HG02852 (cell line): ENCODE results near the gene PSME3IP1.

Experiments
- ATAC-seq: cut with Tn5 transposase; IDR thresholded peaks from one replicate; pipeline ENCODE4 v1.9.1; 2021; ENCODE audit warnings: mild to moderate bottlenecking, moderate library complexity; ENCODE audit not compliant: unreplicated experiment

The PSME3IP1 gene

DNA sequence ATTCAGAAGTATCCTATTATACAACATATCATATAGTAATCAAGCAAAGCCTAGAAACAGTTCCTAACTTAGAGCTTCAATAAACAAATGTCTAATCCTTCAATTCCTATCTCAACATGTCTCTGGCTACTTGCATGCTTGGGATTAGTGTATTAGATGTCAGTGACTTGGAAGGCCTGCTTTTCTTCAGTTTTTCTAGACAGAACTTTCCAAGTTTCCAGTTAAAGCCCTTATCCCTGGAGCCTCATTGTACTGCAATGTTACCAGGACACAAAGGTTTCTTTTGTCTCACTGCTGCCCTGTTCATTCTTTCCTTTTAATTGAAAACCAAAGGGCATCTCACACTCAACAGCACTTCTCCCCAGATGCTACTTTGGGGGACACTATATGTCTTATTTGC, 16.5 kb downstream of the PSME3IP1 start:
- no peak for ATAC-seq

DNA sequence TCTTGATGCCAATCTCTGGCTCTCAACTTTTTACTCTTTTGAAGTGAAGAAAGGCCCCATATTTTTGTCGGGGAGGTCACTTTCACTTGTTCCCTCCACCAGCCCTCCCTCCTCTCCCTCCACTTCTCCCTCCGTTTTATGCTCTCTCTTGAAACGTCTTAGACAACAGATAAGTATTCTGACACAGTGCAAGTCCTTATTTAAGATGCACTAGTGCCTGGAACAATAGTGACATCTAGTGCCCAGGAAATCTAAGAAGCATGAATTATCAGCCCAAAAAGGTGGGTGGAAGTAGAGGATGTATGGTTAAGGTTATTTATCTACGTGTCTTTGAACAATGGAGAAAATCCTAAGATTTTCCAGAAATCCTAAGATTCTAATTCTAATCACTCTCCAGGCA, 17.9 kb downstream of the PSME3IP1 start:
- no peak for ATAC-seq

DNA sequence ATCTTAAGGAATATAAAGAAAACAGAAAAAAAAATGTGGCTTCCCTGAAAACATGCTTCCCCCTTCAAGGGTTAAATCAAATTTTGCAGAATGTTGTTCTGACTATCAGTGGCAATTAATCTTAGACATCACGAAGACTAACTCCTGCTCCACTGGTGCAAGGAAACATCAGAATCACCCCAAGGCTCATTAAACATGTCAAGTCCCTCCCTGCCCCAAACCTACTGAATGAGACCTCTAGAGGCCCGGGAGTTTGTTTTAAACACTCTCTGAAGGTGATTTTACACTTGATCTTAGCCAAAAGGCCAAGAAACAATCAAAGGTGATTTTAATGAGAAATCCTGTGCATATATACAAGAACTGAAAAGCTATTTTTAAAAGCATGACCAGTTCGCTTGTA, 18.3 kb downstream of the PSME3IP1 start:
- no peak for ATAC-seq

DNA sequence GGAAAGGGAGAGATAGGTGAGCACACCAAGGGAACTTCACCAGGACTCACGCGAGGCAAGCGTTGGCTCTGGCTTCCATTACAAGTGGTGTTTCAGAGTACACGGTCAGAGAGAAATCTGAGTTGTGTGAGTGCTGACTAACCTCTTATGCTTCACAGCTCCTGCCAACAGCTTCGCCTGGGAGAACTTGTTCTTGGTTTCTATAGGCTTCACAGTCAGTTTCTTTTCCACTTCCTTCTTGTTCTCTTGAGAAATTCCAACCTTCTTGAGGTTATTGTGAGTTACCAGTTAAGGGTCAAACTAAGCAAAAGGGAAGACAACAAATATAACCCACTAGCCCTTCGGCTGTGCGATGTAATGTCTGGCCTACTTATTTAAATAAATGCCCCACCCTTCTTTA, 18.9 kb downstream of the PSME3IP1 start:
- no peak for ATAC-seq

DNA sequence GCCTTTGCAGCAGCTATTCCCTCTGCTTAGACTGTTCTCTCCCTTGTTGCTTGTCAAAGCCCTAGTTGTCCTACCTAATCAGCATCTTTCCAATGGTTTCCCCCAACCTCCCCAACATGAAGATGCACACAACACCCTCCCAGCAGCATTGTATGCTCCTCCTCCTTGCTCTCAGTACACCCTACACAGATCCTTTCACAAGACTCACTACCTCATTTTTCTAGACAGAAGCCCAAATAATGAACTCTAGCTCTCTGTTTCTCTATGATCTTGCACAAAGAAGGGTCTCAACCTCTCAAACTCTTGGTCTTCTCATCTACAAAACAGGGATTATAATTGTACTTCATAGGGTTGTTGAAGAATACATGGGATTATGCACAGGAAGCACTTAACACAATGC, 19.4 kb downstream of the PSME3IP1 start:
- no peak for ATAC-seq

DNA sequence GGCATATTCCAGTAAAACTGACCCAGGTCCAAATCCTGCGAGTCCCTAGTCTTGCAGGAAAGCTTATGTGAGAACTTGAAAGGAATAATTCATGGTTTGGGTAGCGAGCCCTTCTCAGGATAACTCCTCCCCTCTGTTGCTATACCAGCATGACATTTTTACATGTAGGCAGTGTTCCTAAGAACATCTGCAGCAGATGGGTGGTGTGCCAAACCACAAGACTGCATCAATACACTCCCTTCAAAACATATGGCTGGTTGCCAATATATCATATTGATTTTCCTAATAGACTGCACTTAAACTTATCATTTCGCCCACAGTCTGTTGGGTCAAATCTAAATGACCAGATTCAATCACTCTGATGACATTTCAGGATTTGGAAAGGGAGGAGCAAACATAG, 19.9 kb downstream of the PSME3IP1 start:
- ATAC-seq = no peak

DNA sequence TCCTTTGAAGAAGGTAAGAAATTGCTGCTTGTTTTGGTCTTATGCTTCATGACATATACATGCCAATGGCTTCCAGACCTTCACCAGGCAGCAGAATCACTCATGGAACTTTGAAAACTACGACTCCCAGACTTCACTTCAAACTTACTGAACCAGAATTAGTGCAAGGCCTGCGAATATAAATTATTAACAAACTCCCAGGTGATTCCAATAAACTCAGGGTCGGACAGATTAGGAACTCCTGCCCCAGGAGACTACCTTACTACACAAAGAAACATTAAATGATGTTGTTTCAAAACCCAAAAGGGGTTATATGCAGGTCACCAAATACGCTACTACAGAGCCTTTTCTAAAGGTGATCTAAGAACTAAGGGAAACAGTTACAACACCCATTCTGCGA, 20.4 kb downstream of the PSME3IP1 start:
- ATAC-seq = no peak

DNA sequence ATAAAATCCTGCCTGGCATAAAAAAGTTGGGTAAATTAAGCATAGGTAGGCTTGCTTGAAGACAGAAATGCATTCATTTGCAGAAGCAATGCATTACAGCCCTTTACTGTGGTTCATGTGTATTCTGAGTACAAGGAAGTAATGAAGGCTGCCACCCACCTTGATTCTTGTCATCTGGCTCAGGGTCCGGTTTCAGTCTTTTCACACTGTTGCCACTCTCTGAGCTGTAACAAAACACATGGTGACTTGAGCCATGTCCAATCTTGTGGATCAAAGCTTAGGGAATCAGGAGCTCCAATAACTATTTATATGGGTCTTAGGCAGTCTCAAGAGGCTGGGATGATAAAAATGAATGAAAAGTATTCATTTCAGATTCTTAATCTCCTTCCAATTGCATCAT, 22.0 kb downstream of the PSME3IP1 start:
- no peak for ATAC-seq

DNA sequence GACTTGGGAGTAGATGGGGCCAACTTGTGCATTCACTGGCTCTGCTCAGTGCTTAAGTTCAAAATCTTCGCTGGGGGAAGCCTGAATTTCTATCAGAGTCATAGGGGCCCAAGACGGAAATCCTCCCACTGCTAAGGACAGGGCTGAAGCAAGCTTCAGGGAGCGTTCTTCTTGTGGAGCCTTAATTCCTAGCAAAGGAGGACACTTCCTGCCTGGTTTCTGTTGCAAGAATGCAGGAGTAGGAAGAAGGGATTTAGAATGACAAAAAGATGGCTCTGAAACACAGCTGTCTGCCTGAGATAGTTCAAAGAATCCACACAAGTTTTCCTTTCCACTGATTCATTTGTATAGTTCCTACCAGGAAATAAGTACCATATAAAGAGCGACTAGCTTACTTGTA, 26.4 kb downstream of the PSME3IP1 start:
- ATAC-seq = no peak

DNA sequence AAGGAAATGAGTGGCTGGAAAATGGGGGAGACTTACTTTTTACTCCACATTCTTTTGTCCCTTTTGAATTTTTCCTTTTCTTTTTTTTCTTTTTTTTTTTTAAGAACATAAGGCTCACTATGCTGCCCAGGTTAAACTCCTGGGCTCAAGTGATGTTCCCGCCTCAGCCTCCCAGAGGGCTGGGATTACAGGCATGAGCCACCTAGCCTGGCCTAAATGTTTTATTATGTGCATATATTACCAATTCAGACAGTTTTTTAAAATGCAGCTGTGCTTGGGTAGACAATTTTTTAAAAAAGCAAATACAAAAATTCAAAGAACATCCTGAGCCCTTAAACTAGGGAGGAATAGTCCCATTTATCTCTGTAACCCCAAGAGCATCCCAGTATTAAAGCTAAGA, 28.3 kb downstream of the PSME3IP1 start:
- no peak for ATAC-seq

DNA sequence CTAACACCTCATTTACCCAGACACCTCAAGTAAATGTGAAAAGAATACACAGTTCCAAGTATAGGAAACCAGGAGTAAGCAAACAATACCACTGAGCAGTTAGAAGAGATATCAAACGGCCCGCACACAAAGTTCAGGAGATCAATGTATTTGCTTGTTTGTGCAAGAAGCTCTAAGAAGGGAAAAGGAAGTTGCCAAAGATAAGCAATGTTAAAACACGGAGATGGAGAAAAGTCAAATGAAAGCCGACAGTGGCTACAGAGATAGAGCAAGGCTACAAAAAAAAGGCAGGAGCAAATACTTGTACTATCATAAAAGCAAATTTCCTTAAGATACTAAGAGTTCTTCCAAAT, 29.5 kb downstream of the PSME3IP1 start:
- ATAC-seq = no peak

DNA sequence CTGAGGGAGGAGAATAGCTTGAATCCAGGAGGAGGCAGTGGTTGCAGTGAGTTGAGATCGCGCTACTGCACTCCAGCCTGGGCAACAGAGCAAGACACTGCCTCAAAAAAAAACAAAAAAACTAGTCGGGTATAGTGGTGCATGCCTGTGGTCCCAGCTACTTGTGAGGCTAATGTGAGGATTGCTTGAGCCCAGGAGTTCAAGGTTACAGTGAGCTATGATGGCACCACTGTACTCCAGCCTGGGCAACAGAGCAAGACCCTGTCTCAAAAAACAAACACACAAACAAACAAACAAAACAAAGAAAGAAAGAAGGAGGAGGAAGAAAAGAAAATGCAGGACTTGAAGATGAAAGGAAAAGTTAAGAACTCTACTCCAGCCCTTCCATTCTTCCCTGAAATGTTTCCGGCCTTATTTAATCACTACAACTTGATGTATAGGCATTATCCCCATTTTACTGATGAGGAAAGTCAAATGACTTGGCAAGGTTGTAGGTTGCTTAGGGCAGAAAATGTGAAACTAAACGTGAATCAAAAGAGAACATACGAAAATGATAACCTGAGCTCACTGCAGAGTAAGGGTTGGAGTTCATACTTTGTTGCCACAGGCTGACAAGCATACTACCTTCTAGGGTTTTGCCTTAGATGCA, 30.0 kb downstream of the PSME3IP1 start:
- ATAC-seq = no peak

DNA sequence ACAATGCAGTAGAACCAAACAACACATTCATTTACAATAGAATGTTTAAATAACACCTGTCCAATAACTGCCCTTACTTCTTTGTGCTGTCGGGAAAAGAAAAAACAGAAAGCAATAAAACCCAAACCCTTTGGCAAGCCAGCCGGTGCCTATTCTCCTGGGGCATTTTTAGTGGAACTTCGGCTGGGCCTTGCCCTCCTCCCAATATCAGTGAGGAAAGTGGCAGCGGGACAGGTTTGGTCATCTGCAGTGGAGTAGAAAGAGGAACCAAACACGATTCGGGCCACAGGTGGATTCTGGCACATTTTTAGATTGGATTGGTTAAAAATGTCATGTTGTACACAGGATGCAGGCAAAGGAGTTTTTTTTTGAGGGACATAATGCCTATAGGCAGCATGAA, 32.0 kb downstream of the PSME3IP1 start:
- no peak for ATAC-seq

DNA sequence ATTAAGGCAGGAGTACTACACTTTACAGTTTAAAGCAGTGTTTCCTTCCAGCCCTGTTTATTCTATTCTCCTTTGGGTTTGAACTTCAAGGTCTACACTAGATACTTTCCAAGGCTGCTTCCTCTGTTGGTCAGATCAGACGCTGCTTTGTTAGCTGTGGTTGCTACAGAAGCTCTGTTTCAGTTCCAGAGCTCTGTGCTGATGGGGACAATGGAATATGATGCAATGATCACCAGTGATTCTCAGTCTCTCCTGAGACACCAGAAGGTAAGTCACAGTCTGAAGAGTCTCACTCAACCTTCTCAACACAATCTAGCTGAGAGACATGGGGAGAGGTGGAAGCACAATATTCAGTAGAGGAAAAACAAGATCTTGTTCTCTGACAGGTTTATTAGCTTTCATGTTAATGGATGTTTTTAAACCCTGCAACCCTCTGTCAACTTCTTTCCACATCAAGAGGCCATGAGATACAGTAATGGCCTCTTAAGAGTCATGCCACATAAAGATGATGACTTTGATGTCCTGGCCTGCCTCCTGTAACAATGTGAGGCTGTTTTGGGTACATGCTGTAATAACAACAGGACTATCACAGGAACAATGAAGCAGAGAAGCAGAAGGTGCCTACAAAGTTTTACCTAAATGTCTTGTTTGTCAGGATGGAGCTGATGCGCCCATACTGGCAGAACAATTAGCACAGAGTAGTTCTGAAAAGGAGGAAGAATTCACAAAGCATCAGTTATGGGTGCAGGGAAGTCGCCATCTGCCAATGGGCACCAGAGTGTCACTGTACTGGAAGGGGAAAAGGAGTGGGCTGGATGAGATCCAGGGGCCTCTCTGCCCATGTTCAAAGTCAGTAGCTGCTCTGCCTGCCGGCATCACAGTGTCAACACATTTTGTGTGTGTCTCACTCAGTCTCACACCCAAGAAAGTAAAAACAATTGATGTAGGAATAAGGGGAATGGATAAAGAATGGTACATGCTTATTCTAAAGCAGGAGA, 33.4 kb downstream of the PSME3IP1 start:
- no peak for ATAC-seq

DNA sequence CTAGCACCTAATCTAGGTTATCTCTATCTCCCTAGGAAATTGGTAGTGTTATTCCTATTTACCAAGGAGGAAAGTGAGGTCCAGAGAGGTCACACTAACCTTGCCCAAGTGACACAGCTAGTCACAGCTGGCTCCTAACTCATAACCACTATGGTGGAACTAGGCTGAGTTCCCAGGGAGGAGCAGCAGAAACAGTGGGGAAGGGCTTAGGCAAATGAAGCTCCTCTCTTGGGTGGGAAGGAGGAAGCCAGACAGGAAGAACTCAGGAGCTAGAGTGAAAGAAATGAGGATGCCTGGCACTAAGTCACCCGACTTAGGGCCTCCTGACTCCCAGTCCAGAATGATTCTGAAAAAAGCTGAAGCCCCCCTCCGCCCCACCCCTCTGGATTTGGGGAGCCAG, 34.5 kb downstream of the PSME3IP1 start:
- no peak for ATAC-seq

DNA sequence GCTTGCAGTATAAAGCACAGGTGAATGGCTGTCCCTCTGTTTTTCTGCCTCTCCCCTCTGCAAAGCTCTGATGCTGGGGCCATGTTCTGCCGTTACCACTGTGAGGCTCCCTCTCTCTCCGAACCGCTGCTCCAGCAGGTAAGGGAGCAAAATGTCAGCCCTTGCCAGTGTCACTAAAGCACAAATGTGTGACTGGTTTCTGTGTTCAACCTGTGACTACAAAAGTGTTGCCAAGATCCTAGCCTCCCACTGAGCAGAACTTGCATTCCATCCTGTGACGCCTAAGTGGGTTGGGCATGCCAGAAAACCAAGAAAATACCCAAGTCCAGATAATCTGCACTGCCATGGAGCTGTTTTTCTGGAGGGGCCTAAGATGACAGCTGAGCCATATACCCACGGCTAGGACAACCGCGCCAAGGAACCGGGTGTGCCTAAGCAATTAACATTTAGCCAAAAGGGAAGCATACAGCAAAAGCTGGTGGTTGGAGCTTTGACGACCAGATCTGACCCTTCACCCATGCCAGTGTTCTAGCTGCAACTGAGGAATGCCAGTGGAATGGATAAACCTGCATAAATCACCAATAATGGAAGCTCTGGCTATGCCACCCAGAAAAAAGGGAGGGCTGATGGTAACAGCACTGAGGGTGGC, 35.0 kb downstream of the PSME3IP1 start:
- no peak for ATAC-seq

DNA sequence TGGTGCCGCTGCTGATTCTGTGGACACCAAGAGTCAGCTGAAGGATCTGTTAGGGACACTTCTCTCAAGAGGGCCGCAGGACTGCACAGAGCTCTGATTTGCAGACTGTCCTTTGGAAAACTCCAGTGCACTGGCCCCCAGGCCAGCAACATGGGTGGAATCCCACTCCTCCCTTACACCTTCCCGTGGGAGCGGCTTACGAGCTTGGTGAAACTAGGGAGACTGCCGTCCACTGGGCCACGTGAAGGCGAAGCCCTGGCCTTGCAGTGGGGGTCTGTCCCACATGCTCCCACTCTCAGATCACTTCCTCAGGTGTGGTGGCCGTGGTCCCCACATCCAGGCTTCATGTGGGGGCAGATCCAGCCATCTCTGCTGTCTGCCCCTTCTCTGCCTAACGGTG, 36.4 kb downstream of the PSME3IP1 start:
- no peak for ATAC-seq

DNA sequence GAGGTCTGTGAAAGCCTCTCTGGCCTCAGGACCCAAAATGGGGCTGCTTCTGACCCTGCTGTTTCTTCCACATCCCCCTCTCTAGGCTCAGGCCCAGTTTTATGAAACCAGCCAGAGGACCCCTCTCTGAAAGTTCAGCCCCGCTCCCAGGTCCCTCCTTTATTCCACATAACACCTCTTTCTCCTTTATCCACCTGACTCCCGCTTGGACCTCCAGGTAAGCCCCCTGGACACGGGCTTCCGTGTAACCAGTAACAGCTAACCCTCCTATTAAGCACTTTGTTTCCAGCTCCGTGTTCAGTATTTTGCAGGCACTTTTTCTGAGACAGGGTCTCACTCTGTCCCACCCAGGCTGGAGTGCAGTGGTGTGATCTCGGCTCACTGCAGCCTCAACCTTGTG, 37.4 kb downstream of the PSME3IP1 start:
- no peak for ATAC-seq

DNA sequence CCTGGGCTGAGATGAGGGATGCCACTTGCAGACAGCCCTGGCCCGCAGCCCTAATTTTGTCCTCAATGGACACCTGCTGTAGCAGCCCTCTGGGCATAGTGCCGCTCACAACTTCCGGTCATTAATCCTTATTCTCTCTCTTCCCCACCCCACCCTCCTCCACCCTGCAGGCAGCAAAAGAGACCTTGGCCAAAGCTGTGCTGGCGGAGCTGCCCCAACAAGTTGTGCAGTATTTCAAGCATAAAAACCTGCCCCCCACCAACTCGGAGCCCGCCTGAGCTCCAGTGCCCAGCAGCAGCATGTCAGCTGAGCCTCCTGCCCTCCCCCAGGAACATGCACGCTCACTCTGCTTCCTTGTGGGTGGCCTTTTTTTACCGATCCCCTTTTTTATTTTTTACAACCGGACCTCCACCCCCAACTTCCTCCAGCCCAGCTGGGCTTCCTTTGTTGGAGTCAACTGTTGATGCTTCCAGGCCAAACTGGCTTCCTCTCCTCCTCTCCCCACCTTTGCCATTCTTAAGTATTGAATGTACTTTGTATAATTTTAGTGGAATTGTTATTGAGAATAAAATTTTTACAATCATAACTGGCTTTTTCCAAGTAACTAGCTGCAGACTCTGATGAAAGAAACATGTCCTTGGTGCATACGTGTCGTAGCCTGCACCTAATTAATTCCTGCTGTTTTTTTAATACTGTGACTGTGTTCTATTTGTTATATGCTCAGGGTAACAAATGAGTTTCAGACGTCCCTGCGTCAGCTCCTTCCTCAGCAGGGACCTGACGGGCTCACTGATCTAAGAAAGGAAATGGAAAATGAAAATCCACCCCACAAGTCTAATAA, 38.2 kb downstream of the PSME3IP1 start:
- ATAC-seq = no peak

DNA sequence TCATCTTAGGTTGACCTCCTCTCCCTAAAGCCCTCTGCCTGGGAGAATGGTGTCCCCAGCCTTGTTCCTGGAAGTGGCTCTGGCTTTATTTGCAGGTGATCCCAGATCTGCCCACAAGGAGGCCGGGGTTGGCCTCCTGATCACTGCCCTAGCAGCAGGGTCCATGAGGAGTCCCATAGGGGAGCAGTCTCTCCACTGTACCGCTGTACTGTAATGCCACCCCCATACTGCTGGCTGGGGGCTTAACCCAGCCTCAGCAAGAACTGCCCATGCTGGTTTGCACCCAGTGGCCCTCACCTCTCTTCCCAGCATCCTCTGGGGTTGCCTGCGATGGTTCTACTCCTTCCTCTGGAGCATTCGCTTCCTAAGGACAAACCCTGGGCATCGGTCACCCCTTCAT, 39.1 kb downstream of the PSME3IP1 start:
- ATAC-seq = no peak

DNA sequence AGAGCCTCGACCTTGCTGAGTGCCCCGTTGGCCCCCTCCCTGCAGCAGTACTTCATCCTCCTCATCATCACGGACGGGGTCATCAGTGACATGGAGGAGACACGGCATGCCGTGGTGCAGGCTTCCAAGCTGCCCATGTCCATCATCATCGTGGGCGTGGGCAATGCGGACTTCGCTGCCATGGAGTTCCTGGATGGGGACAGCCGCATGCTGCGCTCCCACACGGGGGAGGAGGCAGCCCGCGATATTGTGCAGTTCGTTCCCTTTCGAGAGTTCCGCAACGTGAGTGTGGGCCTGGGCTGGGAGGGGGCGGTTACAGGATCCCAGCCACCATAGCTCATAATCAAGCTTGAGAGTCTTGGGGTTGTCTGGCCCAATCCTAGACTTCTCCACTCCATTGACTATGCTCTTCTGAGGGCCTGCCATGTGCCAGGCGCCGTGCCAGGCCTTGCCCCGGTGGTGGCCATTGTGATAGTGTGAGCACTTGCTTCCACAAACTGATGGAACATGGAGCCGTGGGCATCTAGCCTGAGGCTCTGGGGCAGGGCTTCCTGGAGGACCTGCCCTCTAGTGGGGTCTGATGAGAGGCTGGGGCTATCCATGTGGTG, 39.7 kb downstream of the PSME3IP1 start:
- ATAC-seq = no peak
